GM18508 (cell line): ENCODE results near the gene CYP1B1.
"Not testable (repeated sequence)": the region's sequence is repeated elsewhere in the genome, so short reads cannot be mapped to it uniquely, and the experiment has no call there.

Source experiments
- ATAC-seq: cut with Tn5 transposase; IDR thresholded peaks from one replicate; pipeline ENCODE4 v1.9.1; 2021; ENCODE audit warnings: moderate number of reproducible peaks; ENCODE audit not compliant: insufficient read depth, unreplicated experiment

Gene CYP1B1

DNA sequence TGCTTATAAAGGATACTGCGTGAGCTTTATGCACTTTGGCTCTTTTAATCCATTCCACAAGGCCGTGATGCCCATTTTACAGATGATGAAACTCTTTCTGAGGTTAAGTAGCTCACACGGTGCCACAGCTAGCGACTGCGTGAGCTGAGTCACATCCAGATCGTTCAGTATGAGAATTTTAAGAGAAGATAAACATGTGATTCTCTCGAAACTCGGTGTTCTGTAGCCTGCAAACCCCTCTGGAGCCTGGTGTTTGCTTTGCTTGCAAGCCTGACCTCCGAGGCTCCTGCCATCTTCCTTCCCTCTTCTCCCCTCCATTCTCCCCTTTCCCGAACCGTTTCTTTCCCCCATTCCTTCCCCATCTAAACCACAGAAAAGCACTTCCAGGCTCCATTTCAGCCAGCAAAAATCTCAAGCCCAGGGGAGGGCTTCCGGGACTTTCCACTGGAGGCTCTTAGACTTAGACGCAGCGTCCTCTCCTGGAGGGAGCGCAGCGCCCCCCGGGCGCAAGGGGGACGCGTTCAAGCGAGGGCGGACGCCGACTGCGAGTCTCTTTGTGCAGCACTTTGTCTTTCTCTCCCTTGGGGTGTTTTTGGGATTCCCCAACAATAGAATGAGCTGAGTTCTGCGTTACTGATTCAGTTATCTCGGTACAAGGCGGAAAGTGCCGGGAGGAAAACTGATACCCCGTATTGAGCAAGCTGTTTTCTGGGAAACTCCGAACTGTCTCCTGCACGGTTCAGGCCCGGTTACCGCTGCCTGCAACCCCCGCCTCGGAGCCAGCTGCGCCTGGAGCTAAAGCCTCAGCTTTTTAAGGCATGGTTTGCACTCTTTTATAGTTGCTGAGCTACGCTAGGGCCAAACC, 38.0 kb downstream of the CYP1B1 start:
- no peak for ATAC-seq

DNA sequence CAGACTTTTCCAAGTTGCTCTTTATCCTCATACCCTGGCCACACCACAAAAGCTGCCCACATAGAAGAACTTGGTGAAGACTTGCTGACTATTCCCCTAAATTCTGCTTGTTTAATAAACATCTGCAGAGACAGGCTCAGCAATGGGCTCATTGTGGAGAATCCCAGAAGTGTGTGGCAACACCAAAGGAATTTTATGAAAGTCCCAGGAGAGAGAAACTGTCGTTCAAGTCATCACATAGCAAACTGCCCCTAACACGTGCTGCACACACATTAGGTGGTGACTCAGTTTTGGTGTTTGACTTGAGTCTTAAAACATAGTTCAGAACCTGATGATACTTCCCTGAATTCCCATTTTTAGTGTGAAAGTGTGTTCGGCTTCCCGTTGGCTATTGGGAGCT, 38.6 kb downstream of the CYP1B1 start:
- ATAC-seq: no peak

DNA sequence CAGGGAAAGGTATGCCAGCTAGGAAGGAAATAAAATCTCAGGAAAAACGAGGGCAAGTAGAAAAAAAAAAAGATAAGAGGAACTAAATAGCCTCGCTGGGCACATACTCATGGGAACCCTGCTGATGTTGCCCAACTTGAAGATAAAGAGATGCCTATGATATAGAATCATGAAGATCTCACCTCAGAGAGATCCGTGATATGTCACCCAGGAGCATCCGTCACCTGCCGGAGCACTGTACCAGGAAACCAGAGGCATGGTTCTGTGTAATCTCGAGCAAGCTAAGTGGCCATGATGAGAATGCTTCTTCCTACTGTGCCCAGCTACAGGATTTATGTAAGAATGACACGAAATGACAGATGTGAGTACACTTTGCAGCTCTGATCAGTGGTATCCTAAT, 40.0 kb downstream of the CYP1B1 start:
- no peak for ATAC-seq

DNA sequence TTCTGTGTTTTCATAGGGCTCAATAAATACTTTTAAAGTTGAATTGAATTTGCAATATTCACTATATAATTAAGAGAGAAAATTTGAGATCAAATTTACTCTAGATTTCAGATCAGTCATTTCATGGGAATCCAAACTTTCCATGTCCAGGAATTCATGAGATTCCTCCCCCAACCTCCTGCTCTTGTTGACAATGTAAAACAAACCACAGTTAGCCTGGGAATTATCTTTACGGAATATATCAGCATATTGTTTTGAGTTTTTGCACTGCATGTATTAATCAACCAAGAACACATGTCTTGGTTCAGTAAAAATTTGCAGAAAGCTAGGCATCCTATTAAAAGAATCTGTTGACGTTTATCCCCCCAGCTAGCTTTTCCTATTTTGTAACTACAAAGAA, 42.3 kb downstream of the CYP1B1 start:
- no peak for ATAC-seq

DNA sequence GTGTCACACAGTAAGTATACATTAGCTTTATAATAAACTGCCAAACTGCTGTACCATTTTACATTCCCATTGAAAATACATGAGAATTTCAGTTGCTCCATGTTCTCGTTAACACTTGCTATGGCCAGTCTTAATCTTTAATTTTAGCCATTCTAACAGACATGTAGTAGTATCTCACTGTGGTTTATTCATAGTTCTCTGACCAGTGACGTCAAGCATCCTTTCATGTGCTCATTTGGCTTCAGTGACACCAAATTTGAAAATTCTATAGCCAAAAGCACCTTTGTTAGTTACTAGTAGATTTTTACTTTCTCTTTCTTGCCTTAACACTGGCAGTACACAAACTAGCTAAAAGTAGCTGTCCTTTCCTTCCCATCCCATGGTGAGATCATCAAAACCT, 43.0 kb downstream of the CYP1B1 start:
- ATAC-seq: no peak

DNA sequence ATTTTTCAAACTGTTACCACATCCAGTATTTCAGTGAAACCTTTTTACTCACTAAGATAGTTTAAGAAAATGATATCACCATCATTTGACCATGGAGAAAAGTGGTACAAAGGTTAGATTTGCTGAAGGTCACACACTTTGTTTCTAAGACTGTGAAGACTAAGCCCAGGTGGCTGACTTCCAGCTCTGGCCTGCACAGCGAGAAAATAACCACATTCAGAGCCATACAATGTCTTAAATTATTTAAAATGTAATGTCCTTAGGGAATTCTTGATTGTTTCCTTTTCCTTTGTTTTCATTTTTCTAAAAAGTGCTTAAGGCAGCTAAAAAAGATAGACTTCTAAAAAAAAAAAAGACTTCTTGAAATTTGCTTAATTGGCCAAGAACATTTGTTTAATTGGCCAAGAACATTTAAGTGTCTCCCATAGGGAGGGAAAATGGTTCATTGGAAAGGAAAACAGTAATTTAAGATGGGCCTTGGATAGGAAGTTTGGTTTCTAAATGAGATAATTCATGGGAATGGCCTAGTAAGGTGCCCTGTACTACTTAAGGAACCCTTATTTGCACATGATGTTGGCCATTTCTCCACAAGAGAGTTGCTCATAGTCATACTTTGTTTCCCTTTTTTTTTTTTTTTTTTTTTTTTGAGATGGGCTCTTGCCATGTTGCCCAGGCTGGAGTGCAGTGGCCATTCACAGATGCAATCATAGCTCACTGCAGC, 45.2 kb downstream of the CYP1B1 start:
- ATAC-seq: no peak

DNA sequence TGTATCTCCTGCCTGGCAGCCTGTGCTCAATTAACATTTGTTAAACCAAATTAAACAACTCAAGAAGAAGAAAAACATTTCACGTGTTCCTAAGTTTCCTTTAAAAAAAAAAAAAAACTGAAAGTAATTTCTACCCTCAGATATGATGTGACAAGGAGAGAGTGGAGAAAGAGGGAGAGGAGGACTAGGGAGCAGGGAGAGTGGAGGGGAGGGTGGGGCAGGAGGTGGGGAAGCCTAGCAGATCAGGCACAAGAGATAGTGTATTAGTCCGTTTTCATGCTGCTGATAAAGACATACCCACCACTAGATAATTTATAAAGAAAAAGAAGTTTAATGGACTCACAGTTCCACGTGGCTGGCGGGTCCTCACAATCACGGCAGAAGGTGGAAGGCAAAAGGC, 46.4 kb downstream of the CYP1B1 start:
- ATAC-seq: no peak

DNA sequence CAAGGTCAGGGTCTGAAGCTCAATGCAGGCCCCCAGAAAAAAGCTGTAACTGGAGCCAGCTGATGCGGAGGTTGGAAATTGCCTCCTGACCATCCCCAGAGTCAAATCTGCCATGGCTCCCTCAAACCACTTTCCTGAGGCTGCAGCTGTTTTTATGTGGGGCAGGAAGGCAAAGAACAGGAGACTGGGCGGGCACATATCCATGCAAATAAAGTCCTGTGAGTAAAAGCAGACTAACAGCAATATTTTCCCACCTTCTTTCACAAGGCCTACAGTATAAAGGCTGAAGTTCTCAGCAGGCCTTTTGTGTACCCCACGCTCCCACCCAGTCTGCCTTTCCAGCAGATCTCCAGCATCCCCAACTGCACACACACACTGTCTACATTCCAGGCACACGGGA, 47.1 kb downstream of the CYP1B1 start:
- ATAC-seq: no peak

DNA sequence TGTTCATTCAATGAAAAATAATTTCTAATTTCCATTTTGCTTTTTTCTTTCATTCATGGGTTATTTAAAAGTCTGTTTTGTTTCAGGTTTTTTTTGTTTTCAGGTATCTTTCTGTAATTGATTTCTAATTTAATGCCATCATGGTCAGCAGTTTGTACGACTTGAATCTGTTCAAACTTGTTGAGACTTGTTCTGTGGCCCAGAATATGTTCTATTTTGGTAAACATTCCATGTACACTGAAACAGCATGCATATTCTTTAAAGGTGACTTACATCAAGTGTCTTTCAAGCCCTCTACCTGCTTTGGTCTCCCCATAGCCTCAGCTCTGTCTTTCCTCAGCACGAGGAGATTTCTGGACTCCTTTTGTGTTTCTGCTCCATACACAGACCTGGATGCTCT, 49.1 kb downstream of the CYP1B1 start:
- no peak for ATAC-seq

DNA sequence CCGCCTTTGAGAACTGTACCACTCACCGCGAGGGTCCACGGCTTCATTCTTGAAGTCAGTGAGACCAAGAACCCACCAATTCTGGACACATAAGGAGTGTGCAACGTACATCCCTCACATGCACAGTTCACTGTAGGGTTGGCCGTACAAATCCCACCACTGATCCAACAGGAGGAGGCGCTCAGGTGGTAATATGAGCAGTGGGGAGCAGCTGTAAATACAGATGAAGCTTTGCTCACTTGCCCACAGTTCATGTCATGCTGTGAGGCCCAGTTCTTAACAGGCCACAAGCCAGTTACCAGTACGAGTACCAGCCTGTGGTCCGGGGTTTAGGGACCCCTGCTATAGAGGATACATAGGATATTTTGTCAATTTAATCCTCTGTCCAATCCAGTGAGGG, 54.4 kb downstream of the CYP1B1 start:
- ATAC-seq: no peak

DNA sequence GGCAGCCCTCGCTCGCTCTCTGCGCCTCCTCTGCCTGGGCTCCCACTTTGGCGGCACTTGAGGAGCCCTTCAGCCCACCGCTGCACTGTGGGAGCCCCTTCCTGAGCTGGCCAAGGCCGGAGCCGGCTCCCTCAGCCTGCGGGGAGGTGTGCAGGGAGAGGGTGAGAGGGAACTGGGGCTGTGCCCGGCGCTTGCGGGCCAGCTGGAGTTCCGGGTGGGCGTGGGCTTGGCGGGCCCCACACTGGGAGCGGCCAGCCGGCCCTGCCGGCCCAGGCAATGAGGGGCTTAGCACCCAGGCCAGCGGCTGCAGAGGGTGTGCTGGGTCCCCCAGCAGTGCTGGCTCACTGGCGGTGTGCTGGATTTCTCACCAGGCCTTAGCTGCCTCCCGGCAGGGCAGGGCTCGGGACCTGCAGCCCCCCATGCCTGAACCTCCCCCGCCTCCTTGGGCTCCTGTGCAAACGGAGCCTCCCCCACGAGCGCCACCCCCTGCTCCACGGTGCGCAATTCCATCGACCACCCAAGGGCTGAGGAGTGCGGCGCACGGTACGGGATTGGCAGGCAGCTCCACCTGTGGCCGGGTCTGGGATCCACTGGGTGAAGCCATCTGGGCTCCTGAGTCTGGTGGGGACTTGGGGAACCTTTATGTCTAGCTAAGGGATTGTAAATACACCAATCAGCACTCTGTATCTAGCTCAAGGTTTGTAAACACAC, 55.4 kb downstream of the CYP1B1 start:
- not testable (repeated sequence) for ATAC-seq

DNA sequence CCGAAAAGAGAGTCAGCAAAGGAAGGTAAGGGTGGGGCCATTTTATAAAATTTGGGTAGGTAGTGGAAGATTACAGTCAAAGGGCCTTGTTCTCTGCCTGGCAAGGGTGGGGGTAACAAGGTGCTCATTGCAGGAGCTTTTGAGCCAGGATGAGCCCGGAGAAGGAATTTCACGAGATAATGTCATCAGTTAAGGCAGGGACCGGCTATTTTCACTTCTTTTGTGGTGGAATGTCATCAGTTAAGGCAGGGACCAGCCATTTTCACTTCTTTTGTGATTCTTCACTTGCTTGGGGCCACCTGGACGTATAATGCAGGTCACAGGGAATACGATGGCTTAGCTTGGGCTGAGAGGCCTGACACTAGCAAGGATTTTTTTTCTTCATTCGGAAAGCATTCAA, 58.1 kb downstream of the CYP1B1 start:
- ATAC-seq: no peak
